Embryonic facial prominence (tissue), 1 donor: ENCODE data around the gene GALNTL6.

Experiments used
- DNase-seq: peaks from one replicate; pipeline ENCODE4 v3.0.0-alpha.2; 2016; ENCODE audit errors: extremely low spot score

GALNTL6 gene

GRCh38 chr4:171812665-171813525, at the start of gene GALNTL6:
GALNTL6 (plus strand) TSS chr4:171813404.
- no peak for DNase-seq

- no peak for DNase-seq
Measured at GRCh38 chr4:171765514-171765913, 47.7 kb upstream of the GALNTL6 start.

DNA sequence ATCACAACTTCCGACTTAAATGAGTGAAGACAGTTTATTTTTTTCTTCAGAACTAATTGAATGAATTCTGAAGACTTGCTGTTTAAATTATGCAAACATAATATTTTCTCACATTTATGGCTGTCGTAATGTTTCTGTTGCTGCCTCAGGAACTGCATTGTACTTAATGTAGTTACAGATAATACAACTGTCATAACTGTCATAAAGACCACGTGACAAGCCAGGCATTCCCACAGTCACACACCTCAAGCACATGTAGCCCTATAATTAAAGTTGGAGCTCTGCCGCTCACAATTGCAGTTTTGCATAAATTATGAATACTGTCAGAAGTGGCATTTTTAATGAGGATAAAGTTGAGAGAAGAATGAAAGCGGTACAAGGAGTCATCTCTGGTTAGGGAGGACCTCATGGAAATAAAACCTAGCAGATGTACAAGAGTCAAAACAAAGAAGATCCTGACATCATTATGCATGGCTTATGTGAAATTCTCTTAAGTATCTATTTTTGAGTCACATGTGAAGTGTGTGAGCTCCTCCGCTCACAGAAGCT, 38.5 kb upstream of the GALNTL6 start:
- no peak for DNase-seq

DNA sequence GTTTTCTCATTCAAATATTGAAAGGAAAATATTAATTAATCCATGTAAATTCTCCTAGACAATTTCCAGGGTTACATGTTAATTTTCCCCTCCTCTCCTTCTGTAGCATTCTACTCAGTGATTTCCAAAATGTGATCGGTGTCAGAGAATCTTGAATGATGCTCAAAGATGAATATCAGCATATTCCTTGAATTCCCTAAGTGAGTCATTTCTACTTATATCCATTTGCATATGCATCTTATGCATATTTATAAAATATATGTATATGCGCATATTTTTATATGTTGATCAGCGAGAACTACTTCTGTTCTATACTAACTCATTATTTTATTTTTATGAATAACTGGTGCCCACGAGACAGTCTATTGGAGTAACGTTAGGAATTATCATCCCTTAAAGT, 33.9 kb upstream of the GALNTL6 start:
- DNase-seq, result no peak

DNA sequence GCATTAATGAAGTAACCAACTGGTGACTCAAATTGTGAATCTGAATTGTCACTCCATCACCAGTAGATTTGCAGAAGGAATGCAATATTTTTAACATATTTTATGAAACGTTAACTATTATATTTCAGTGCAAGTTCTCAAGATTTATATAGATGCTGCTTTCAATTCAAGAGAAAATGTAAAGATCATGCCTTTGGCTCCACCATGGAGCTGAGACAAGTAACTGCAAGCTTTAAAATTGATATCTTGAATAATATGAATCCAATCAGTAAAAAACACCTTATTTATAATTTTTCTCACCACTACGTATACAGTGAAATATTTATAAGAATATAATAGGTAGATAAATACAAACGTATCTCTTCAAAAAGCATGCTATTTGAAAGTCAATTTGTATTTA, 27.8 kb upstream of the GALNTL6 start:
- no peak for DNase-seq

DNA sequence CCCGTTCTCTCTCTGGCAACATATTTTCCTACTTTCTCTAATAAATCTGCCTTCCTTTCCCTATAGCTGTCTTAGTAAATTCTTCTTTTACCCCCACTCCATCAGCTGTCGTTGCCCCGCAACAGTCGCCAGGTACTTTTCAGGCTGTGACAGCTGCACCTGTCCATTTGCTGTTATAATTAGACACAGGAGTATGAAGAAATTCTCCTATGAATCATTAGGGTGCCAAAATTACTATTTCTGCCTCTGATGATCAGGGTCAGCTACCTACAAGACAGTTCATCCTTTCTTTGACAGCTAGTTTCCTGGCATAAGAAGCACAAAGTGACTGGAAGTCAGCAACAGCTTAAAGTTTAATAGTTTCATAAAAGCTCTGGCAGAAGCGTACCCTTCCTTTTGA, 19.5 kb upstream of the GALNTL6 start:
- DNase-seq, result no peak

DNA sequence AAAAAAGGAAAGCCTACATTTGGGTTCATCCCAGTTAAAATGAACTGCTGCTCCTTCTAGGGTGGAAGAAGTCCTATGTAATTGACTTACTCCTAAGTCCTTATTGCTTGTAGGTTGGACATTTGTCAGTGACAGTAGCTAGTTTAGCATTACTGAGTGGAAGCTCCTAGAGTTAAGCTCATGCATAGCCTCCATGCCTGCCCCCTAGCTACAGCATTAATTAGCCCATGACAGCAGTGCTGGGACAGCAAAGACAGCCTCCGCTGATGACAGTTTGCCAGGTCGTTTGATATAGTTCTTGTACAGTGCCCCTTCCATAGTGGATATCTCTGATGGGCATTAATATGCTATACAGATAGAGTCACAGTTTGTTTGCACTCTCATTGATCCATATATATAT, 18.7 kb upstream of the GALNTL6 start:
- no peak for DNase-seq

DNA sequence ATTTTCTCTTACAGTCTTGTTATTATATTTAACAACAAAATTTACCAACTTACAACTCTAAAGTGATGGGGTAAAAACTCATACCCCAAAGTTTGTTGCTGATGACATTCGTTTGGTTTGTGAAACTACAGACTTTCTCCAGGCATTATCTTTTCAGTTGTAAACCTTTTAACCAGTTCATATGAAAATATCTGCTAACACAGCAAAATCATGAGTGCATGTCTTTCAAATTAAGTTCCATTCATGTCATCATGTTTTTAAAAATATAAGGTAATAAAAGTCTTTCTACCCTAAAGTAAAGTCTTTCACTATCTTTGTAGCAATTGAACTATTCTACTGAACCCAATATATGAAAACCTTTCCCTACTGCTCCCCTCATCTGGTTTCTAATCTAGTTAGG, 3.4 kb upstream of the GALNTL6 start:
- no peak for DNase-seq

DNA sequence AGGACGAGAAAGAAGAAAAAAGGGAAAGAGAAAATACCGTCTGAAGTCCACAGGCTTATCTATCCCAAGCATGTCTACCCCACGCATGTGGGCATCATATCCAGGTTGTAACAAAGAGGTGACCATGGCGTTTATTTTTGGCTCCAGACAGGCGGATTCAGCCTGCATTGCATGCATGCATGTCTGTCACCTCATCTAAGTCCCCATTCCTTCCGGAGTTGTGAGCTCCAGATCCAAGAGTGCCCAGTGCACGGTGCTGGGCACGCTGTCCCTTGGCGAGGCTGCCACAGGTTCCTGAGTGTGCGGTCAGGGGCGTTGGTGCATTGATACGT, 905 bp upstream of the GALNTL6 start:
- no peak for DNase-seq

DNA sequence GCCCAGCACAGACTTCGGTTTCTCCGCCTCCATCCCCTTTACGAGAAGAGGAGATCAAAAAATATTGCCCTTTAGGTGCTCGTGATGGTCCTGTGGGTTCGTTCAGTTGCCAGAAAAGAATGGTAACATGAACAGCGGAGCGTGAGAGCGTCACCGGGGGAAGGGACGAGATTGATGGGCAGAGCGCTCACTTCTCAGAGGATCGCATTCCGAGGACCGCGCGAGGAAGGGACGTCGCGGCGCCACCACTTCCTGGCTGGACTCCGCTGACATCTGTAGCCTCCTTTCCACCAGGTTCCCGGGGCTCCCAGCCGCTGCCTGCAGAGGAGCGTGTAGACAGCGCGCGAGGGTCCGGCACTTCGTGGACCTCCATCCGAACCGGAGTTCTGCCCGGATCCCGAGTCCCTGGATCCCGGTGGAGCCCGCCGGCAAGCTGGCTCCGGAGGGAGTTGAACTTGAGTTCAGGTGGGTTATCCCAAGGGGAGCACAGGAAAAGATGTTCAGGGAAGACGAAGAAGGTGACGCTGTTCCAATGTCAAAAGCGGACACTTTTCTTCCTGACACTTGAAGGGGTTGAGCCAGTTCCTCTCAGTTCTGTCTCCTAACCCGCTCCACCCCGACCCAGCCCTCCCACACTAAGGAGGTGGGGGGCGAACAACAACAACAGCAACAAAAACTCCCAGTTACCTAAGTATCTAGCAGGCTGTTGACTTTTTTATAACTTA, 484 bp downstream of the GALNTL6 start:
- no peak for DNase-seq

GRCh38 chr4:171814545-171814944, 1.3 kb downstream of the GALNTL6 start:
- DNase-seq, result no peak

DNA sequence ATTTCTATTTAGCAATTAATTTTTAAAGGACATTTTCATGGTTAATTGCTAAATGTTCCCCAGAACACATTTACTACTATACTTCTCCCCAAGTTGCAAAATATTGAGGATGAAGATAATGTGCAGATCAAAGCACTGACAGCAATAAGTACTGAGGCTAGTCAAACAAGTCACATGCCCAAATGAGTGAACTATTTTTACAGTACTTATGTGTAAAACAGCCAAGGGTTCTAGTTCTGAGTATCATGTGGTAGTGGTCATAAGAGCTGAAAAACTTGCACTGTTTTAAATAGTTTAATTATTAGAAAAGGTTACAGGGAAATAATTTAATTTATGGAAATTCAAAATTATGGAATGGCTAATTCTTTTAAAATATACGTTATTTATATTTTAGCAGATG, 3.8 kb downstream of the GALNTL6 start:
- DNase-seq, result no peak

DNA sequence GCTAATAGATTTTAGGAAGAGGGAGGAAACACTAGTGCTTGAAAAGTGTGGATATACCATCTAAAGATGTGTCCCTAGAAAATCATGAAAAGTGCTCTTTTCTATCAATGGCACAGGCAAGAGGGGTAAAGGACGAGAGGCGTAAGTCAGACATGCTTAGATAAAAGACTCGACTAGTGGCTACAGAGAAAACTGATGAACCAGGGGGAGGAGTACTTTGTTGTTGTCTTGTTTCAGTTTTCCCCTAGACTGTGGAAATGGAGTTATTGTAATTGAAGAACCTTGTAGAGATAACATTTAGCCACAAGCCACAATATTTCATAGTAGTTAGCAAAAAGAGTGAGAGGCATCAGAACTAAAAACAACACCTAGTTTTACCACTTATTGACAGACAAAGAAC, 21.4 kb downstream of the GALNTL6 start:
- DNase-seq, result no peak

DNA sequence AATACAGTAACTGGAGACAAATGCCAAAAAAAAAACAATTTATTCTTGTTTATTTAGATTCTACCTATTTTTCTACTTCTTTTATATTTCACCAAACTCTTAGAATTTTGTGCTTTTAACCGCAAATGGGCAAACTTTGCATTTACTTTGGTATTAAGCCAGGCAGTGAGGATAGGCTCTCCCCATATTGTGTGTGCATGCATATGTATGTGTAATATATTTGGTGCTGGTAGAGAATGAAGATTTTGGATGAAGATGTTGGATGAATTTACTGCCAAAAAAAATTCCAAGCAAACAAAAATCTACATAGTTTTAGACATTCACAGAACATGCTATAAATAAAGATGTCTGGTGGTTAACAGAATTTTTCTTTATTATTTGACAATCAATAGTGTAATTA, 30.3 kb downstream of the GALNTL6 start:
- no peak for DNase-seq

DNA sequence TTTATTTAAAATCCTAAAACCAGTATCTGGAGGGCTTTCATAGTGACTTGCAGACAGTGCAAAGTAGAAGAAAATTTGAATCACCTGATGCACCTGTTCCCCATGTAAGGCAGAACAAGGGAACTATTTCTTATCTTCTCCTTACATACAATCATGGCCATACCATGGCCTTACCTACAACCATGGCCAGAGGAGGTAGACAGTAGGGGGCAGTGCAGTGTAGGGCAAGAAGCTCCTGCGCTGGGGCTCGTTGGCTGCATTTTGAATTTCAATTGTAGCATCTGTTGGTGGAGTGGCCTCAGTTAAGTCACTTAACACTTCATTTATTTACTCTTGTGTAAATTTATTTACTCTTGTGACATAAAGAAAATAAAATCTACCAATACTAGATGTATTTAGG, 33.0 kb downstream of the GALNTL6 start:
- no peak for DNase-seq

DNA sequence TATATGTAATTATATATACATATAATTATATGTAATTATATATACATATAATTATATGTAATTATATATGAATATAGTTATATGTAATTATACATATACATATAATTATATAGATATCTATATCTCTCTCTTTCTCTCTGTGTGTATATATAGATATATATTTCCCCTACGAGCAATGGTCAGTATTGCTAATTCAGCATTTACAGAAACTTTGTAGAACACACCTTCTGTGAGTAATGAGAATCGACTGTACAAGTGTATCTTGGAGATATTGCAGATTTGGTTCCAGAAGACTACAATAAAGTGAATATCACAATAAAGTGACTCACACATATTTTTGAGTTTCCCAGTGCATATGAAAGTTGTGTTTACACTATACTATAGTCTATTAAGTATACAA, 33.7 kb downstream of the GALNTL6 start:
- no peak for DNase-seq

DNA sequence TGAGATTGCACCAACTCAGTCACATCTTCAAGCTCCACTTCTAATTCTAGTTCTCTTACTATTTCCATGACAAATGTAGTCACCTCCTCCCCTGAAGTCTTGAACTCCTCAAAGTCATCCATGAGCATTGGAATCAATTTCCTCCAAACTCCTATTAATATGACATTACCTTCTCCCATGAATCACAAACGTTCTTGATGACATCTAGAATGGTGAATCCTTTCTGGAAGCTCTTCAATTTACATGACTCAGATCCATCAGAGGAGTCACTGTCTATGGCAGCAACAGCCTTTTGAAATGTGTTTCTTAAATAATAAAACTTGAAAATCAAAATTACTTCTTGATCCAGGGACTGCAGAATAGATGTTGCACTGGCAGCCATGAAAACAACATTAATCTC, 34.5 kb downstream of the GALNTL6 start:
- DNase-seq, result no peak

DNA sequence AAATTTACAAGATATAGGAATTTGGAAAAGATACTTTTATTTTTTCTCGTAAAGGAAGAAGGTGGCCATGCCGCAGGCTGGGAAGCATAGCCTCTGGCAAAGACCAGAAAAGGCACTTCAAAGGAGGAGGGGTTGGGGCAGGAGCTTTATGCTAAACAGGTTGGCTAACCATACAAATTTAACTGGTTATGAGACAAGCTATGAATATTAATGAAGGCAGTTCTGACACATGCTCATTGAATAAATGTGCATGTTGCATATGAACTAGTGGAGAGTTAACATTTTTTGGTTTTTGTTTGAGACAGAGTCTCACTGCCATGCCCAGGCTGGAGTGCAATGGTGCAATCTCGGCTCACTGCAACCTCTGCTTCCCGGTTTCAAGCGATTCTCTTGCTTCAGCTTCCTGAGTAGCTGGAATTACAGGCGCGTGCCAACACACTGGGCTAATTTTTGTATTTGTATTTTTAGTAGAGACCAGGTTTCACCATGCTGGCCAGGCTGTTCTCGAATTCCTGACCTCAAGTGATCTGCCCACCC, 36.5 kb downstream of the GALNTL6 start:
- no peak for DNase-seq

- DNase-seq, result no peak
Measured at GRCh38 chr4:171851295-171851694, 38.1 kb downstream of the GALNTL6 start.

DNA sequence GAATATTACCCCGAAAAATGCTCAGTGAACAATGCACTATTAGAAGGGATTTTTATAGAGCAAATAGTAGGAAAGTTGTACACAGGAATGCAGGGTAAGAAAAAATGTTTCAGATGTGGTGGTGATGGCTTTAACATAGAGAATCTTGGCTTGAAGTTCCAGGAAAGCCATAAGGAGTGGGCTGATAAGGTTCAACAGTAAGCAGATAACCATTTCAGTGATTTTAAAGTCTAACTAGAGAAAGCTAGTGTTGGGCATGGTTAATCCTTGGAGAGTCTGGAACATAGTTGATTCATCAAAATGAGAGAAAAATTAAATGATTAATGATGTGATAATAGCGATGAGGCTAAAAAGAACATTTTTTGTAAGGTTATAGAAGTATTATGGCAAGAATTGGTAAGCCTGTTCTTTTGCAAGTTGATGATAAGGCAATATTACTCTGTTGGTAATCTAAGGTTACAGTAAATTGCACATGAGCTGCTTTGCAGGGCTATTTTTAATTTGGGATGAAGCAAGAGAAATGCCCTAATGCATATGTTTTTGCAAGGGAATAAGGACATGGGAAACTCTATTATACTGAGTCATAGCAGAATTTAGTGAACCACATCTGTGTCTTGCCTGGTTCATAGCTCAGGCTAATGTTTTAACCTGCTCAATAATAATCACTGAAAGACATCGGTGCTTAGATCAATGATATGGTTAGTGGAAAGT, 44.3 kb downstream of the GALNTL6 start:
- no peak for DNase-seq

DNA sequence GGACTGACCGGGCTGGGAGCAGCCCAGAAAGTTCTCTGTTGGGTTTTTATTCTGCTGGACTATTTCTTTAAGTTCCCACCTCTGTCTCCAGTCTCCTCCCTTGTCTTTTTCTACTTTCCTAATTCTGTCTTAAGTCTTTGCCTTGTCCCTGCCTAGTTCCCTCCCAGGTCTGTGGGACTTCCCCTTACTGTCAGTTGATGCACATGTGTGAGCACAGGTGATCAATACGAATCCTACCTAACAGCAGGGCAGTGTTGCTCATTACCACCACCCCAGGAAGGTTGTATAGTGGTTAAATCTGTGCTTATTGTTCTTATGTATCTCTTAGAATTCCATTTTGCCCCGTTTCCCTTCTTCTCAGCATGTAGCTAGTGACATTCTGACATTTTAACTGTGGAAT, 62.1 kb downstream of the GALNTL6 start:
- DNase-seq, result no peak

- no peak for DNase-seq
Measured at GRCh38 chr4:171876636-171877035, 63.4 kb downstream of the GALNTL6 start.
